ENCODE measurements around the gene ZBTB16. TPM values are rescaled to one million over a fixed set of nuclear protein-coding genes. Genes with fewer than 3 reads are reported as not detected.

The ZBTB16 gene
- polyA plus RNA-seq, 3 donors, result 4.1 to 12.3 (median 8.3) TPM

DNA sequence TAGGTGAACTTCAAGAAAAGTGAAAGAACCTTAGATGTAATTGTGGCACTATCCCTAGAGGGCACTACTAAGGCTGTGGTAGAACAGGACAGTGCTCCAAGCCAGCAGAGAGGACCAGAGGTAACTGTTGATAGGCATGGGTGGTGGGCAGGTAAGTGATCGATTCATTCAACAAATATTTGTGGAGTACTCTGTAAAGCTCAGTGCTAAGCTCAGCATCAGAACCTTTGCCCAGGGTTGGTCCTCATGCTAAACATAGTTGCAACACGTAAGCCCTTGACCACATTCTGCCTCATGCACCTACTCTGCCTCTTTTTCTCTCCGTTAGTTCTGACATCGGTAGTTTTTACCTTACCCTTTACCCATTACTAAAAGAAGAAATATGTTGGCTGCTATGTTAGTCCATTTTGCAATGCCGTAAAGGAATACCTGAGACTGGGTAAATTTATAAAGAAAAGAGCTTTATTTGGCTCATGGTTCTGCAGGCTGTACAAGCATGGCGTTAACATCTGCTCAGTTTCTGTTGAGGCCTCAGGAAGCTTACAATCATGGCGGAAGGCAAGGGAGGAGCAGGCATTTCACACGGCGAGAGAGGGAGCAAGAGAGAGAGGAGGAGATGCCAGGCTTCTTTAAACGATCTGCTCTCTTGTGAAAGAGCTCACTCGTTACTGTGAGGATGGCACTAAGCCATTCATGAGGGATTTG, 218.3 kb downstream of the ZBTB16 start:
- Mint-ChIP-seq H3K9me3 (no peaks in the 10 kb centered on the region), H3K4me3 (no peak overlapping the region), H3K36me3 (no peaks in the 10 kb centered on the region), H3K27ac (no peak overlapping the region), H3K27me3 (ENCODE audit: low read depth in 3 of 3) (peaks cover 8 to 29% (median 14%) of the 10 kb centered on the region in 3 donors), H3K4me1 (no peaks in the 10 kb centered on the region)
- no peak for DNase-seq
- WGBS (ENCODE audit: insufficient coverage), result 94% methylated on average over 6 of the region's 11 CpGs
- no peak overlapping the region for H3K27ac ChIP-seq (ENCODE audit: low read depth in 1 of 2, low read length in 2 of 2)
- TF ChIP-seq, protein P1, sequence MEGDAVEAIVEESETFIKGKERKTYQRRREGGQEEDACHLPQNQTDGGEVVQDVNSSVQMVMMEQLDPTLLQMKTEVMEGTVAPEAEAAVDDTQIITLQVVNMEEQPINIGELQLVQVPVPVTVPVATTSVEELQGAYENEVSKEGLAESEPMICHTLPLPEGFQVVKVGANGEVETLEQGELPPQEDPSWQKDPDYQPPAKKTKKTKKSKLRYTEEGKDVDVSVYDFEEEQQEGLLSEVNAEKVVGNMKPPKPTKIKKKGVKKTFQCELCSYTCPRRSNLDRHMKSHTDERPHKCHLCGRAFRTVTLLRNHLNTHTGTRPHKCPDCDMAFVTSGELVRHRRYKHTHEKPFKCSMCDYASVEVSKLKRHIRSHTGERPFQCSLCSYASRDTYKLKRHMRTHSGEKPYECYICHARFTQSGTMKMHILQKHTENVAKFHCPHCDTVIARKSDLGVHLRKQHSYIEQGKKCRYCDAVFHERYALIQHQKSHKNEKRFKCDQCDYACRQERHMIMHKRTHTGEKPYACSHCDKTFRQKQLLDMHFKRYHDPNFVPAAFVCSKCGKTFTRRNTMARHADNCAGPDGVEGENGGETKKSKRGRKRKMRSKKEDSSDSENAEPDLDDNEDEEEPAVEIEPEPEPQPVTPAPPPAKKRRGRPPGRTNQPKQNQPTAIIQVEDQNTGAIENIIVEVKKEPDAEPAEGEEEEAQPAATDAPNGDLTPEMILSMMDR (IDR thresholded peaks at IDR 0.05), result no peak
- intact Hi-C loops (cut with micrococcal nuclease), result no loop called here
- no peak overlapping the region for H2AFZ ChIP-seq (ENCODE audit: insufficient read depth, low read depth, low read length, poor library complexity, severe bottlenecking)
- H3K4me3 ChIP-seq (replicated peaks in 1 of 3; ENCODE audit: low read depth in 2 of 3, low read length in 3 of 3), result no peak overlapping the region
- H3K9ac ChIP-seq (ENCODE audit: insufficient read depth, low read length, poor library complexity, severe bottlenecking), result no peak overlapping the region
- H4K20me1 ChIP-seq (ENCODE audit: insufficient read depth, low read length), result no peaks in the 10 kb centered on the region
- no peaks in the 10 kb centered on the region for H3K9me3 ChIP-seq (replicated peaks in 1 of 2; ENCODE audit: control insufficient read depth in 1 of 2, insufficient read depth in 1 of 2, low read length in 2 of 2)
- no peaks in the 10 kb centered on the region for H3K4me1 ChIP-seq (ENCODE audit: control insufficient read depth in 1 of 2, insufficient read depth in 2 of 2, low read length in 2 of 2)
- peaks cover 0 to 6% of the 10 kb centered on the region in 2 donors for H3K27me3 ChIP-seq (ENCODE audit: control insufficient read depth in 2 of 2, insufficient read depth in 2 of 2, low read length in 2 of 2)
- no peak overlapping the region for H3K4me2 ChIP-seq (replicated peaks; ENCODE audit: extremely low read depth, low read length, poor library complexity, severe bottlenecking)
- no peaks in the 10 kb centered on the region for H3K79me2 ChIP-seq (ENCODE audit: insufficient read depth, low read length)
- H3K36me3 ChIP-seq (replicated peaks in 1 of 2; ENCODE audit: control insufficient read depth in 1 of 2, insufficient read depth in 2 of 2, low read length in 2 of 2), result no peaks in the 10 kb centered on the region

- no peaks in the 10 kb centered on the region for H4K20me1 ChIP-seq (ENCODE audit: insufficient read depth, low read length)
- intact Hi-C loops (cut with micrococcal nuclease), result no loop called here
- Mint-ChIP-seq H3K27me3 (ENCODE audit: low read depth in 3 of 3) (peaks cover 8 to 29% (median 14%) of the 10 kb centered on the region in 3 donors), H3K27ac (no peak overlapping the region), H3K4me1 (no peaks in the 10 kb centered on the region), H3K4me3 (peak overlapping the region in 1 of 2 donors; percentile 22), H3K36me3 (no peaks in the 10 kb centered on the region), H3K9me3 (no peaks in the 10 kb centered on the region)
- DNase-seq, result no peak
- no peaks in the 10 kb centered on the region for H3K79me2 ChIP-seq (ENCODE audit: insufficient read depth, low read length)
- H3K36me3 ChIP-seq (replicated peaks in 1 of 2; ENCODE audit: control insufficient read depth in 1 of 2, insufficient read depth in 2 of 2, low read length in 2 of 2), result no peaks in the 10 kb centered on the region
- peaks cover 0 to 6% of the 10 kb centered on the region in 2 donors for H3K27me3 ChIP-seq (ENCODE audit: control insufficient read depth in 2 of 2, insufficient read depth in 2 of 2, low read length in 2 of 2)
- H3K4me3 ChIP-seq (replicated peaks in 1 of 3; ENCODE audit: low read depth in 2 of 3, low read length in 3 of 3), result no peak overlapping the region
- no peaks in the 10 kb centered on the region for H3K4me1 ChIP-seq (ENCODE audit: control insufficient read depth in 1 of 2, insufficient read depth in 2 of 2, low read length in 2 of 2)
- WGBS (ENCODE audit: insufficient coverage), result 100% methylated on average over 1 of the region's 4 CpGs
- no peak overlapping the region for H3K27ac ChIP-seq (ENCODE audit: low read depth in 1 of 2, low read length in 2 of 2)
- no peaks in the 10 kb centered on the region for H3K9me3 ChIP-seq (replicated peaks in 1 of 2; ENCODE audit: control insufficient read depth in 1 of 2, insufficient read depth in 1 of 2, low read length in 2 of 2)
- no peak overlapping the region for H3K9ac ChIP-seq (ENCODE audit: insufficient read depth, low read length, poor library complexity, severe bottlenecking)
- H3K4me2 ChIP-seq (replicated peaks; ENCODE audit: extremely low read depth, low read length, poor library complexity, severe bottlenecking), result no peak overlapping the region
- TF ChIP-seq, protein P1 (IDR thresholded peaks at IDR 0.05), result no peak
- no peak overlapping the region for H2AFZ ChIP-seq (ENCODE audit: insufficient read depth, low read depth, low read length, poor library complexity, severe bottlenecking)
Measured at GRCh38 chr11:114278342-114279065, 219.0 kb downstream of the ZBTB16 start.
